BLaER1 (cell line): ENCODE results near the gene CCNI2.

ENCODE experiments used
- H3K27ac ChIP-seq: shearing (Covaris generic); formaldehyde crosslinking; 2 replicates; pipeline ENCODE4 v1.8.1; 2022
- H3K27me3 ChIP-seq: shearing (Covaris generic); formaldehyde crosslinking; 2 replicates; pipeline ENCODE4 v1.8.1; 2022
- H3K36me3 ChIP-seq: shearing (Covaris generic); formaldehyde crosslinking; 2 replicates; pipeline ENCODE4 v1.8.1; 2022
- H3K4me1 ChIP-seq: shearing (Covaris generic); formaldehyde crosslinking; 2 replicates; pipeline ENCODE4 v1.8.1; 2022
- H3K4me2 ChIP-seq: shearing (Covaris generic); formaldehyde crosslinking; 2 replicates; pipeline ENCODE4 v1.8.1; 2022
- H3K4me3 ChIP-seq: shearing (Covaris generic); formaldehyde crosslinking; 2 replicates; pipeline ENCODE4 v1.8.1; 2022
- H3K9ac ChIP-seq: shearing (Covaris generic); formaldehyde crosslinking; 2 replicates; pipeline ENCODE4 v1.8.1; 2022
- H3K9me3 ChIP-seq: shearing (Covaris generic); formaldehyde crosslinking; 2 replicates; pipeline ENCODE4 v1.8.1; 2022
- H4K20me1 ChIP-seq: shearing (Covaris generic); formaldehyde crosslinking; 2 replicates; pipeline ENCODE4 v1.8.1; 2022
- Cebpa-rat ChIP-seq: shearing (Covaris generic); IDR thresholded peaks from 2 replicates; pipeline ENCODE4 v1.8.1; 2022

CCNI2 gene

DNA sequence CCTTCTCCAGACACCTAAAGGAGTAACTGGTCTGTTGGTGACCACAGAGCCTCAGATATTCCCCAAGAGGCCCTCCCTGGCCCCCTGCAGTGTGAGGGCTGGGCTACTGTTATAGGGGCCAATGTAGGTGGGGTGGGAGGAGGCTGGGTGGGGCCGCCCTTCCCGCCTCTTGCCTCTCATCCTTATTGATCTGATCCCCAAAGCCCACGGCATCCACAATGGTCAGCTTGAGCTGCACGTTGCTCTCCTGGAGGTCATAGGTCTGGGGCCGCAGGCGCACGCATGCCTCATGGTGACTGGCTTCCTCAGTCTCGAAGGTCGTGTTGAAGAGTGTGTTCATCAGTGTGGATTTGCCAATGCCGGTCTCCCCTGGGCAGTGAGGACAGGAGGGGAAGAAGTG lies 16.8 kb downstream of the CCNI2 start:
- no peak for TF ChIP-seq Cebpa-rat
- peaks cover 60% of the 10 kb centered on the region for H3K36me3 ChIP-seq
- no peaks in the 10 kb centered on the region for H3K27me3 ChIP-seq

GRCh38 chr5:132764671-132765238 lies 17.5 kb downstream of the CCNI2 start:
- no peaks in the 10 kb centered on the region for H3K27me3 ChIP-seq
- H3K36me3 ChIP-seq: peaks cover 53% of the 10 kb centered on the region
- 0 out of 2 replicates have a peak, but pooled peaks cover 10% of the 10 kb centered on the region for H4K20me1 ChIP-seq
- H3K9me3 ChIP-seq: no peaks in the 10 kb centered on the region
- no peak overlapping the region for H3K4me3 ChIP-seq
- H3K4me2 ChIP-seq: no peak overlapping the region
- no peak overlapping the region for H3K27ac ChIP-seq
- no peak overlapping the region for H3K9ac ChIP-seq
- peaks cover 18% of the 10 kb centered on the region for H3K4me1 ChIP-seq
- no peak for TF ChIP-seq Cebpa-rat

More for the DNA sequence above, 16.8 kb downstream of the CCNI2 start:
- Histone ChIP-seq H3K4me2 (no peak overlapping the region), H3K4me3 (no peak overlapping the region), H3K9ac (no peak overlapping the region), H3K9me3 (no peaks in the 10 kb centered on the region), H4K20me1 (0 out of 2 replicates have a peak, but pooled peaks cover 10% of the 10 kb centered on the region), H3K4me1 (peaks cover 18% of the 10 kb centered on the region), H3K27ac (no peak overlapping the region)

DNA sequence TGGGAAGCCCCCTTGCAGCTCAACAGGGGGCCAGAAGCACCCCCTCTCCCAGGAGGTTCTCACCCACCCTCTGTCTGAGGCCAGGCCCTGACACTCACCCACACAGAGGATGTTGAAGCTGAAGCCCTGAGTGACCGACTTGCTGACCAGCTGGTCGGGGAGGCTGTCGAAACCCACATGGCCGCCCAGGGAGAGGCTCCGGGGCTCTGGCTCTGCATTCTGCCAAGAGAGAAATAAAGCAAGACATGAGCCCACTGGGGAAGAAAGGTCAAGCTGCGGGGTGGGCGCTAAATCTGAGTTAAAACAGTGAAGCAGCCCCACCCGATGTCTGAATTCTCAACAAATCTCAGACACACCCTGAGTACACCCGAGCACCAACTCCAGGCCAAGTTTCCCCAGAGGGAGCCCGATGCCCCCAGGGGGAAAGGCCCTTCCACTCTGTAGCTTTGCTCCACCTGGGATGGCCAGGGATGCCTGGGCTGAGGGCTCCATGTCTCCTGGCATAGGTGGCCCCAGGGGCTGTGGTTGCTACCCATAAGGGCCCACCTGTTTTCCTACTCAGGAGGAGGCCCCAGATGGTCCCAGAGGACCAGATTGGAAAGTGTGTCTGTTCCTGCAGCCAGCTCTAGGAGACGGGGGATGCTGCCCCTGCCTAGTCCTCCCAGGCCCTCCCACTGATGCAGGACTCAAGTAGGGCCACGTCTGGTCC lies 18.2 kb downstream of the CCNI2 start:
- TF ChIP-seq Cebpa-rat: no peak
- peaks cover 20% of the 10 kb centered on the region for H3K4me1 ChIP-seq
- H3K4me3 ChIP-seq: no peak overlapping the region
- H3K9ac ChIP-seq: no peak overlapping the region
- H4K20me1 ChIP-seq: 0 out of 2 replicates have a peak, but pooled peaks cover 10% of the 10 kb centered on the region
- no peaks in the 10 kb centered on the region for H3K27me3 ChIP-seq
- H3K4me2 ChIP-seq: no peak overlapping the region
- no peaks in the 10 kb centered on the region for H3K9me3 ChIP-seq
- no peak overlapping the region for H3K27ac ChIP-seq
- peaks cover 46% of the 10 kb centered on the region for H3K36me3 ChIP-seq

DNA sequence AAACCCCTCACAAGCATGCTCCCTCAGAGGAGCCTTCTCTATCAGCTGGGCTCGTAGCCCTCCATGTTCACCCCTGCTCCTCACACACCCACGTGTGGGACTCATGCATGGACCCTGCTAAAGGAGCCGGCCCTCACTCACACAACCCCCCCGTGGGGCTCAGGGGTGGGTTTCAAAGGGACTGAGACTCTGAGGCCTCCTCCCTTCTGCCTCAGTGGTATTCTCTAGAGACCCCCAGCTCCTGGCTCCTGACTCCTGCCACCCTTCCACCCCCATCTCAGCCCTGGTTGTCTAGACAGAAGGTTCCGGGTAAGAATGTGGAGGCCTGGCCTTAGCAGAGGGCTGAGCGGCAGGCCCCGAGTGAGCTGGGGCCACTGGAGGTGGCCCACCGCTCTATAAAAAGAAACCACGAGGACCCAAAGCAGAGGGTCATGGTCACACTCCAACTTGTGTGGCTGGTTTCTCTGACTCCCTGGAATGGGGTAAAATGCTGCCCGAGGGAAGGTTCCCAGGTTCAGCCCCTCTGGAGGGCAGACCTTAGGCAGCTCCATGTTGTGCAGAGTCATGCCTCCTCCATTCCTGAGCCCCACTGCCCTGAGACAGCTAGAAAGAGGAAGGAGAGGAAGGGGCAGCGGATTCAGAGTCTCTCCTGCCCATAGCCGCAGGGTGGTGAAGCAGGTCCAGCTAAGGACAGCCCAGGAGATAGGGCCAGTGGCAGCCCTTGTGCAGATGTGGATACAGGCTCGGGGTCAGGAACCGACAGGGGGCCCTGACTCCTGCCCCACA lies 19.0 kb downstream of the CCNI2 start:
- Histone ChIP-seq H3K27me3 (no peaks in the 10 kb centered on the region), H4K20me1 (0 out of 2 replicates have a peak, but pooled peaks cover 10% of the 10 kb centered on the region), H3K9ac (no peak overlapping the region), H3K9me3 (no peaks in the 10 kb centered on the region), H3K36me3 (peaks cover 38% of the 10 kb centered on the region), H3K4me1 (peaks cover 27% of the 10 kb centered on the region), H3K4me3 (no peak overlapping the region), H3K27ac (no peak overlapping the region), H3K4me2 (no peak overlapping the region)
- TF ChIP-seq Cebpa-rat: no peak

GRCh38 chr5:132766806-132767055 lies 19.5 kb downstream of the CCNI2 start:
- Histone ChIP-seq H4K20me1 (0 out of 2 replicates have a peak, but pooled peaks cover 10% of the 10 kb centered on the region), H3K4me2 (no peak overlapping the region), H3K36me3 (peaks cover 33% of the 10 kb centered on the region), H3K4me3 (no peak overlapping the region), H3K4me1 (peaks cover 31% of the 10 kb centered on the region), H3K27ac (no peak overlapping the region), H3K27me3 (no peaks in the 10 kb centered on the region), H3K9me3 (no peaks in the 10 kb centered on the region), H3K9ac (no peak overlapping the region)
- TF ChIP-seq Cebpa-rat: no peak

DNA sequence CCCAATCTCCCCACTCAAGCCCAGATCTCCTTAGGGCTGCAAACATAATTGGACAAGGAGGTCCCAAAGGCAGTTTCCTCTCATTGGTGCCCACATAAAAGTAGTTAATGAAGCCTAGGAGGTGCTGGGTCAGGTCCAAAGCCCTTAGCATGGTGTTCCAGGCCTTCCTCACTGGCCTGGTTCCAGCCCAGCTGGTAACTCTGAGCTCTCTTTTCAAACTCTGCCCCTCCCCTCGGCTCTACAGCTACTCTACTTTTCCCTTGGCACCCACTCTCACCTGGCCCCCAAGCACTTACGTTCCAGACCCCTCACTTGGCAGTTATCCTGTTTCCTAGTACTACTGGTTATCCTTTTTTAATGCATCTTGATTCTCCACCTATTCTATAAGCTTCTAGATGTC lies 19.9 kb downstream of the CCNI2 start:
- Histone ChIP-seq H3K4me3 (no peak overlapping the region), H4K20me1 (0 out of 2 replicates have a peak, but pooled peaks cover 14% of the 10 kb centered on the region), H3K36me3 (peaks cover 29% of the 10 kb centered on the region), H3K4me1 (peaks cover 31% of the 10 kb centered on the region), H3K4me2 (no peak overlapping the region), H3K9me3 (no peaks in the 10 kb centered on the region), H3K27me3 (no peaks in the 10 kb centered on the region), H3K27ac (no peak overlapping the region), H3K9ac (no peak overlapping the region)
- no peak for TF ChIP-seq Cebpa-rat

- no peak overlapping the region for H3K27ac ChIP-seq
- no peaks in the 10 kb centered on the region for H3K27me3 ChIP-seq
- H3K4me2 ChIP-seq: no peak overlapping the region
- peaks cover 17% of the 10 kb centered on the region for H3K36me3 ChIP-seq
- no peak overlapping the region for H3K4me3 ChIP-seq
- H4K20me1 ChIP-seq: 0 out of 2 replicates have a peak, but pooled peaks cover 26% of the 10 kb centered on the region
- no peak overlapping the region for H3K9ac ChIP-seq
- no peaks in the 10 kb centered on the region for H3K9me3 ChIP-seq
- TF ChIP-seq Cebpa-rat: no peak
- peaks cover 31% of the 10 kb centered on the region for H3K4me1 ChIP-seq
These were observed 21.3 kb downstream of the CCNI2 start for GRCh38 chr5:132768485-132768868.

DNA sequence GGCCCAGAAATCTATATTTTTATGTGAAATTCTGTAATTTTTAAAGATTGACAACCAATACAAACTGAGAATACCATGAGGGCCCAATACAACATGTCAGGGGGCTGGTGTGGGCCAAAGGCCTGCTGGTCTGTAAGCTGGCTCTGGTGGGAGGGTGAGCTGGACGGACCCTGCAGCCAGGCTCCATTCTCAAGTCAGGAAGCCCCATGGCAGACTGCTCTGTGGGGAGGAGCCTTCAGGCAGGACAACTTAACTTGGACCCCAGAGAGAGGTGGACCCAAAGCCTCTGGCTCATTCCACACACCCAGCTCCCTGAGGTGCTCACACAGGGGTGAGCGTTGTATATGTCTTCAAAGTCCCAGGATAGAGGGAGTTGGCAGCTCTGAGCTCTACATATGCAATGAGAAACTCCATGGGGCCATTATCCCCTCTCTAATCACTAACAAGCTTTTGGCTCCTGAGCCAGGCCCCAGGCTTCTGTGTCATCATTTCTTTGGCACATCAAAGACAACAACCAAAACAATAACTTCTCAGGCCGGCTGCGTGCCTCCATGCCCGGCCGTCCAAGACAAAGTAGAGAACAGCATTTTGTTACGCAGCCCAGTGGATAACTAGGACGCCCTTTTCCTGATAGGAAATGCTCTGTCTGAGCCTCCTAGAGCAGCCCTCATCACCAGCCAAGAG lies 23.4 kb downstream of the CCNI2 start:
- no peak for TF ChIP-seq Cebpa-rat
- no peaks in the 10 kb centered on the region for H3K36me3 ChIP-seq
- no peaks in the 10 kb centered on the region for H3K9me3 ChIP-seq
- H3K9ac ChIP-seq: no peak overlapping the region
- peaks cover 12% of the 10 kb centered on the region; the same call in 1 of the 2 replicates for H3K27me3 ChIP-seq
- peak overlapping the region; percentile 53 for H3K4me2 ChIP-seq
- H3K27ac ChIP-seq: no peak overlapping the region
- H3K4me1 ChIP-seq: peaks cover 29% of the 10 kb centered on the region
- H4K20me1 ChIP-seq: 0 out of 2 replicates have a peak, but pooled peaks cover 39% of the 10 kb centered on the region
- H3K4me3 ChIP-seq: no peak overlapping the region

DNA sequence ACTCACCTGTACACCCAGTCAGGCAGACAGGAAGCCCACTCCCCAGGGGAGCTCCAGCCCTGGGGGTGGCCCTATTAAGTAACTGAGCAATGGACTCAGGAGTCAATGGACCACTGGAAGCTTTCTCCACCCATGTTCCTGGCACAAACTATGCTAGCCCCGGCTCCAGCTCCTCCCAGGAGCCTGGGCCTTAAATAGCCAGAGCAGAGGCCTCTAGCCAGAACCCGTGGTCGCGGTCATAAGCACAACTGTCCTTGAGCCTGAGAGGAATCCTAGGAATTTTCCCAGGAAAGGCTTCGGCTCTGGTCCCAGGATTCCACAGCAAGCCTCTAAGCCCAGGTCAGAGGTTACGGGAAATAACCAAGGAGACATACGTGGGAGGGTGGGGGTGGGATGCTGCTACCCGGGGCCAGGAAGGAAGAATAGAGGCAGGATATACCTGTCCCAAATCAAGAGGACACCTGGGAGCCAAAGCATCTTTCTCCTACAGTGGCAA lies 24.3 kb downstream of the CCNI2 start:
- 0 out of 2 replicates have a peak, but pooled peaks cover 35% of the 10 kb centered on the region for H4K20me1 ChIP-seq
- no peak for TF ChIP-seq Cebpa-rat
- peaks cover 22% of the 10 kb centered on the region for H3K27me3 ChIP-seq
- H3K27ac ChIP-seq: no peak overlapping the region
- H3K36me3 ChIP-seq: no peaks in the 10 kb centered on the region
- peaks cover 29% of the 10 kb centered on the region for H3K4me1 ChIP-seq
- no peak overlapping the region for H3K9ac ChIP-seq
- no peak overlapping the region for H3K4me3 ChIP-seq
- no peaks in the 10 kb centered on the region for H3K9me3 ChIP-seq
- H3K4me2 ChIP-seq: peak overlapping the region; percentile 53; the same call in 1 of the 2 replicates
